PFSK-1 (cell line): ENCODE results near the gene ANKH.

Experiments
- POLR2AphosphoS5 ChIP-seq: IDR thresholded peaks from 2 replicates; pipeline ENCODE4 v1.6.1; 2012; ENCODE audit warnings: low read depth, mild to moderate bottlenecking, control low read depth, low read length, moderate library complexity
- REST ChIP-seq, 2 experiments: IDR thresholded peaks; 2 replicates each; pipeline versions ENCODE4 v1.6.1 to v1.8.0; 2011 to 2012; ENCODE audit warnings: low read depth in 2 of 2, low read length in 2 of 2, control low read depth in 1 of 2, inconsistent platforms in 1 of 2, mild to moderate bottlenecking in 1 of 2, moderate library complexity in 1 of 2; ENCODE audit not compliant: insufficient read depth in 1 of 2
- SIN3A ChIP-seq: IDR thresholded peaks from 2 replicates; pipeline ENCODE4 v1.6.1; 2012; ENCODE audit warnings: mild to moderate bottlenecking, low read length, moderate library complexity, borderline replicate concordance; ENCODE audit not compliant: insufficient read depth
- TAF1 ChIP-seq: IDR thresholded peaks from 2 replicates; pipeline ENCODE4 v1.6.1; 2012; ENCODE audit warnings: low read length, control low read depth, borderline replicate concordance; ENCODE audit not compliant: insufficient read depth

DNA sequence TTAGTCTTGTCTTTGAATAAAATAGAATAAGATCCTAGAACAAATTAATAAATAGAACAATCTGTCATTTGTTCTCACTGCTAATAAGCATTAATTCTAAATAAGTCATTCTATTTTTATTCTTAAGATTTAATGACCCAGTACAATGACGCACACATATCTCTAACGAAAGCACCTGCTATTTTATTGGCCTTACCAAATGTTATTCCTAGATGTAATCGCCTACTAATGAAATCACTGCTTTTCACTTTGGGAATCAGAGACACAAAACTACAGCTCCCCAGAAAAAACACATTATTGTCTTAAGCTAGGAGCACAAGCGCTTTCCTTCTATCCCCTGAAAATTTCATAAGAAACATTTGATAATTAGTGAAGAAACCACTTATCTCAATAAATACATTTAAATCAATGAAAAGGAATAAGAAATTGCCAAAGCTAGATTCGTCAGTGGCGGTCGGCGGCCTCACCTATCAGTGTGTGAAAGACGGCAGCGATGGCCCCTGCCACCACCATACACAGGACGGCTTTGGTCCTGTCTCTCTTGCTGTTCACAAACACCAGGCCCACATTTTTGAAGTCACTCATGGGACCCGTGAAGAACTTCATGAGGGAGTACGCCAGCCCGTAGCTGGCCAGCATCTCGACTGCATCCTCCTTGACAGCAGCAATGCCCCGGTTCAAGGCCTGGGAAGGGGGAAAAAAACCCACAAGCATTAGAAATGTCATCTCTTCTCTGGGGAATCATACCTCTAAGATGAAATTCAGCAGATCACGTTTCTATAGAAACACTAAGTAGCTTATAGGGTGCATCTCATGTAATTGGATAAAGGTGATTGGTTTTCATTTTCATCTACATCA lies 102.8 kb downstream of the ANKH start:
- TF ChIP-seq POLR2AphosphoS5, result no peak
- no peak for TF ChIP-seq TAF1
- no peak for TF ChIP-seq REST (IDR thresholded peaks at IDR 0.05; ENCODE audit: insufficient read depth in 1 of 2, low read depth in 2 of 2, low read length in 2 of 2)
- TF ChIP-seq SIN3A, result no peak
